HG03025 (cell line): ENCODE results near the gene JAZF1.
"Not testable (repeated sequence)": the region's sequence is repeated elsewhere in the genome, so short reads cannot be mapped to it uniquely, and the experiment has no call there.

Experiments used
- ATAC-seq: cut with Tn5 transposase; IDR thresholded peaks from one replicate; pipeline ENCODE4 v1.9.1; 2021; ENCODE audit warnings: mild to moderate bottlenecking, moderate library complexity; ENCODE audit not compliant: unreplicated experiment, low FRiP score

JAZF1 gene

GRCh38 chr7:27901028-27901760 lies 279.4 kb downstream of the JAZF1 start:
- peak; percentile 86 for ATAC-seq

GRCh38 chr7:27900006-27900405 lies 280.6 kb downstream of the JAZF1 start:
- no peak for ATAC-seq

GRCh38 chr7:27899601-27900000 lies 281.0 kb downstream of the JAZF1 start:
- no peak for ATAC-seq

- ATAC-seq: no peak
Measured at GRCh38 chr7:27897441-27897847, 283.2 kb downstream of the JAZF1 start.

- ATAC-seq: no peak
Measured at GRCh38 chr7:27897001-27897400, 283.6 kb downstream of the JAZF1 start.

GRCh38 chr7:27895551-27895950 lies 285.0 kb downstream of the JAZF1 start:
- no peak for ATAC-seq

GRCh38 chr7:27890205-27890849 lies 290.3 kb downstream of the JAZF1 start:
- ATAC-seq: peak; percentile 99

- no peak for ATAC-seq
Measured at GRCh38 chr7:27889800-27890199, 290.8 kb downstream of the JAZF1 start.

GRCh38 chr7:27888736-27889135 lies 291.9 kb downstream of the JAZF1 start:
- no peak for ATAC-seq

- ATAC-seq: not testable (repeated sequence)
Measured at GRCh38 chr7:27886710-27887109, 293.9 kb downstream of the JAZF1 start.

GRCh38 chr7:27885652-27886051 lies 294.9 kb downstream of the JAZF1 start:
- no peak for ATAC-seq

GRCh38 chr7:27883696-27884095 lies 296.9 kb downstream of the JAZF1 start:
- no peak for ATAC-seq

GRCh38 chr7:27876756-27877155 lies 303.8 kb downstream of the JAZF1 start:
- no peak for ATAC-seq

GRCh38 chr7:27875832-27876231 lies 304.8 kb downstream of the JAZF1 start:
- ATAC-seq: no peak

- ATAC-seq: no peak
Measured at GRCh38 chr7:27875061-27875460, 305.5 kb downstream of the JAZF1 start.

- ATAC-seq: no peak
Measured at GRCh38 chr7:27873981-27874957, 306.3 kb downstream of the JAZF1 start.

- ATAC-seq: no peak
Measured at GRCh38 chr7:27872356-27873275, 308.0 kb downstream of the JAZF1 start.

GRCh38 chr7:27871866-27872265 lies 308.7 kb downstream of the JAZF1 start:
- ATAC-seq: no peak

- no peak for ATAC-seq
Measured at GRCh38 chr7:27871086-27871485, 309.5 kb downstream of the JAZF1 start.

- no peak for ATAC-seq
Measured at GRCh38 chr7:27870595-27870994, 310.0 kb downstream of the JAZF1 start.
